Stimulated activated CD8-positive, alpha-beta memory T cell treated with anti-CD3 and anti-CD28 coated beads, Interleukin-7, amount 100 ng/mL, for 48 hours (primary cell): ENCODE results near the gene FKBP1A.
"Not testable (repeated sequence)": the region's sequence is repeated elsewhere in the genome, so short reads cannot be mapped to it uniquely, and the experiment has no call there.

ENCODE experiments used
- DNase-seq, 2 donors: peaks; one replicate each; pipeline ENCODE4 v3.0.0-alpha.2; 2020; ENCODE audit warnings: low read depth in 1 of 2; ENCODE audit errors: extremely low read depth in 1 of 2

FKBP1A gene

GRCh38 chr20:1369970-1370369 is 22.9 kb downstream of the FKBP1A start:
- DNase-seq, result no peak

GRCh38 chr20:1368448-1369199 is 24.2 kb downstream of the FKBP1A start:
- no peak for DNase-seq

- DNase-seq, result no peak
Measured at GRCh38 chr20:1367479-1367878, 25.4 kb downstream of the FKBP1A start.

GRCh38 chr20:1364106-1364505 is 28.7 kb downstream of the FKBP1A start:
- DNase-seq, result no peak

GRCh38 chr20:1363522-1363921 is 29.3 kb downstream of the FKBP1A start:
- no peak for DNase-seq

GRCh38 chr20:1362484-1362883 is 30.4 kb downstream of the FKBP1A start:
- DNase-seq, result peak in 1 of 2 donors; percentile 32

- DNase-seq, result no peak
Measured at GRCh38 chr20:1360094-1360846, 32.6 kb downstream of the FKBP1A start.

GRCh38 chr20:1357921-1358671 is 34.8 kb downstream of the FKBP1A start:
- DNase-seq, result no peak

- no peak for DNase-seq
Measured at GRCh38 chr20:1353956-1354355, 38.9 kb downstream of the FKBP1A start.

- no peak for DNase-seq
Measured at GRCh38 chr20:1346315-1346969, 46.4 kb downstream of the FKBP1A start.

- DNase-seq, result no peak
Measured at GRCh38 chr20:1345756-1346093, 47.1 kb downstream of the FKBP1A start.

- no peak for DNase-seq
Measured at GRCh38 chr20:1345030-1345755, 47.7 kb downstream of the FKBP1A start.

GRCh38 chr20:1343446-1344124 is 49.3 kb downstream of the FKBP1A start:
- DNase-seq, result not testable (repeated sequence)

GRCh38 chr20:1341561-1342265 is 51.1 kb downstream of the FKBP1A start:
- DNase-seq, result no peak

- DNase-seq, result no peak
Measured at GRCh38 chr20:1338801-1339200, 54.1 kb downstream of the FKBP1A start.

GRCh38 chr20:1338096-1338495 is 54.8 kb downstream of the FKBP1A start:
- no peak for DNase-seq

GRCh38 chr20:1337441-1337840 is 55.4 kb downstream of the FKBP1A start:
- DNase-seq, result no peak

GRCh38 chr20:1336699-1337367 is 56.0 kb downstream of the FKBP1A start:
- DNase-seq, result no peak
